GM21528 (cell line): ENCODE results near the gene DUSP16.
"Not testable (repeated sequence)": the region's sequence is repeated elsewhere in the genome, so short reads cannot be mapped to it uniquely, and the experiment has no call there.

Experiments used
- ATAC-seq: cut with Tn5 transposase; IDR thresholded peaks from one replicate; pipeline ENCODE4 v1.9.1; 2021; ENCODE audit warnings: mild to moderate bottlenecking, moderate library complexity; ENCODE audit not compliant: unreplicated experiment, low FRiP score

DUSP16 gene

DNA sequence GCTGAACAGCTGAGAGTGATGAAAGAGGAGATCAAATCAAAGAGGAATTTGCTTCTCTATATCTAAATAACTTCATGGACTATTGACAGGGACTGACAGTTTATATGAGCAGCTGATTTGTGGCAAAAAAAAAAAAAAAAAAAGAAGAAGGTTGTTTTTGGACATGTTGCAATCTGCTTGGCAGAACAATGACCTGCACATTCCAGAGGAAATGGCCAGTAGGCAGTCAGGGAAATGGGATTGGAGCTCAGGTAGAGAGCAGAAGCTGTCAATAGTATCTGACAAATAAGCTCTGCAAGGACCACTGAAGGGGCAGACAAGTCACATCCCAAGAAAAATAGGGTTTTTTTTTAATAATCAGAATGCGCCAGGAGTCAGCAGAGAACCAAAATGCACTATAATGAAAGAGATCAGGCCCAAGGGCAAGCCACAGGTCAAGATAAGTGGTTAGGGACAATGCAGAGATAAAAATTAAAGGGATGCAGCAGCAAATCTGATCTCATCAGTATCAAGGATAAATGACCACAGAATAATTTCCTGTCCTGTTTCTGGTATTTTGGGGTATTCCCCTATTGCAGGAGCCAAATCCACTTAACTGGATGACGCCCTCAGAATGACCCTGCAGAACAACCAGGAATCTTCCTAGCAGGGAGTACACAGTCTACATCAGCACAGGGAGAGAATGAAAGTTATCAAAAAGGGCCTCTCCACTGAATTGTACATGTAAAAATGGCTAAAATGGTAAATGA is 22.6 kb upstream of the DUSP16 start:
- no peak for ATAC-seq

DNA sequence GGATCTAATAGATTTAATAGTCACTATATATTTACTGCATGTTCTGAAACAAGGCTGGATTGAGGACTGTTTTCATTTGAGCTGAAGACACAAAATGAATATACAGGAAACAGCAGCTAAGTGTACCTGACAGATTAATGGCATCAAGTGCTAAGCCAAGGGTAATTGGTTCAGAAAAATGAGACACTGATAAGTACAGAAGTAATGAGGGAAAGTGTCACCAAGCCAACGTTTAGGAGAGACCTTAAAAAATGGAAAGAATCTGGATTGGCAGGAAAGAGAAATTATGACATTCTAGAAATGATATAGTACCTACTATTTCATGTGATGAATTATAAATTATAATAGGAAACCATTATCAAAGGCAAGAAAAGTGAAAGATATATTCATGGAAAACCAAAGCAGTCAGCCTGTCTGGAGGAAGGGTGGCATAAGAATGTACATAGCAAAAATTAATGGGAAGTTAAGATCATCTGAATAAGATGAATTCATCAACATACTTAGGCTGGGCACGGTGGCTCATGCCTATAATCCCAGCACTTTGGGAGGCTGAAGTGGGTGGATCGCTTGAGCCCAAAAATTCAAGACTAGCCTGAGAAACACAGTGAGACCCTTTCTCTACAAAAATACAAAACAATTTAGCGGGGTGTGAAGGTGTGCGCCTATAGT is 21.0 kb upstream of the DUSP16 start:
- ATAC-seq, result no peak

DNA sequence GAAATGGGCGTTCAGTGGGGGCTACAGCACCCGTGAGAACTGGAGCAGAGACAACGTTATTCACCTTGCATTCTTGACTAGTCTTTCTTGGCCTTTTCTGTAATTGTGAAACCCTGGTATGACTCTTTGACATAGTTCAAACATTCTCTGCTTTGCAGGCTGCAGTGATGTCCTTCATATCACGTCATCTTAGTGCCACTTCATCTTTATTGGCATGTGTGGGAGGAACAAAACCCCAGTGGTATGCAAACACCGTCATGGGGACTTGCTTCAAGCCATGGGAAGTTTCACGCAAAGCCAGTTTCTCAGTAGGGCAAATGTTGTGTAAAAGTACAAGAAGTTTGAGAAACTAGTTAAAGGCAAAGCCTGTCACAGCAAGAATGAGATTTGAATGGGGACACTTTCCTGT is 20.2 kb upstream of the DUSP16 start:
- peak; percentile 86 for ATAC-seq

DNA sequence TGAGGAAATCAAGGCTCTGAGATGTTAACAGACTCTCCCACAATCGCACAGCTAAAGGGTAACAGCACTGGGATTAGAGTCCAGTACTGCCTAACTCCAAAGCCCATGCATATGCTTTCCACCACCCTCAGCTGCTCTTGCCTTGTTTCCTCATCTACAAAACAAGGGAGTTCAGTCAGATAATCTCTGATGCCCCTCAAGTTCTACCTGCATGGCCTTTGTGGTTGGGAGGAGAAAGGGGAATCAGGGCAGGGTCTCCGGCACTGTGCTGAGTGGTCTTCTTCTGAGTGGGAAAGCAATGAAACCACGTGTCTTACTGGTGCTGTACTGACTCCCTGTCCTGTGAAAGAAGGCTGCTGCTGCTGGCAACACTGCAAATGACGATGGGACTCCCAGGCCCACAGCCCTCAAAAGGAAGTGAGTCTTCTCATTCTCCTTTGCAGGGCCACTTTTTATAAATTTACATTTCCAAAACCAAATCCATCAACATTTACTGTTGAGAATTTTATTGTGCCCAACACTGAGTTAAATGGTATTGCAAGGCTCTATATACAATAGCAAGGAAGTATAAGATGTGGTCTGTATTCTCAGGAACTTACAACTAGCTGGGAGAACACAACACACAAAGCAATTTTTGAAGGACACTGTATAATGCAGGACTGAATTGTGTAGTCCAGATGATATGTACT is 19.7 kb upstream of the DUSP16 start:
- ATAC-seq, result peak; percentile 39

DNA sequence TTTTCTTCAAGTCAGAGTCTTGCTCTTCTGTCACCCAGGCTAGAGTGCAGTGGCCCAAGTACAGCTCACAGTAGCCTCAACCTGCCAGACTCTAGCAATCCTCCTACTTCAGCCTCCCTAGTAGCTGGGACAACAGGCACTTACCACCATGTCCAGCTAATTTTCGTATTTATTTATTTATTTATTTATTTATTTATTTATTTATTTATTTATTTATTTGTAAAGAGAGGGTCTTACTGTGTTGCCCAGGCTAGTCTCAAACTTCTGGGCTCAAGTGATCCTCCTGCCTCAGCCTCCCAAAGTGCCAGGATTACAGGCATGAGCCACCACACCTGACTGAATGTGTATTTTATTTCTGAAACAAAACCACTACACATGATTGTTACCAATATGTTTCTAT is 18.1 kb upstream of the DUSP16 start:
- not testable (repeated sequence) for ATAC-seq

DNA sequence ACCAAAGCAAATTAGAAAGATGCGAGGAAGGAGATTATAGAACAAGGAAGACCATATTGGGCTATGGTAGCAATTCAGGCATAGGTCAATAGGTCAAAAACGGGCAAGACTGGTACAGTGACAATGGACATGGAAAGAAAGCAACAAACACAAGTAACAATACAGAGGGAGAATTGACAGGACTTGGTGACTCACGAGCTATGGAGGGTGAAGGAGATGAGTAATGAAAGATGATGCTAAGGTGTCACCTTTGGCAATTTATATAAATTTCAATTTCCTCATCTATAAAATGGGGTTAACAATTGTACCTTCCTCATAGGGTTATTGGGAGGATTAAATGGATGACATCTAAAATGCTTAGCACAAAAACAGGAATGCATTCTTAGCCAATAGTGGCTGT is 15.1 kb upstream of the DUSP16 start:
- ATAC-seq, result no peak

DNA sequence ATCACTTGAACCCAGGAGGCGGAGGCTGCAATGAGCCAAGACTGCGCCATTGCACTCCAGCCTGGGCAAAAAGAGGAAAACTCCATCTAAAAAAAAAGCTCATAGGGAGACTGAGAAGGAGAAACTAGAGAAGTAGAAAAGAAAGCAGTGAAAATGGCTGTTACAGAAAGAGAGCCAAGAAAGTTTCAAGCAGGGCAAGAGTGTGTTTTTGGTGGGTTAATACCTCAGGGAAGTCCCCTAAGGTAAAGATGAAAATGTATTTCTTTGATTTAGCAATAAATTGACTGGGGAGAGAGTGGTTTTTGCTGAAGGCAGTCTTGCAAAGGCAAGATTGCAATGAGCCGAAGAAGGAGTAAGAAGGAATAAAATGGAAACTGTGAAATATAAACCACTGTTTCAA is 10.0 kb upstream of the DUSP16 start:
- no peak for ATAC-seq

DNA sequence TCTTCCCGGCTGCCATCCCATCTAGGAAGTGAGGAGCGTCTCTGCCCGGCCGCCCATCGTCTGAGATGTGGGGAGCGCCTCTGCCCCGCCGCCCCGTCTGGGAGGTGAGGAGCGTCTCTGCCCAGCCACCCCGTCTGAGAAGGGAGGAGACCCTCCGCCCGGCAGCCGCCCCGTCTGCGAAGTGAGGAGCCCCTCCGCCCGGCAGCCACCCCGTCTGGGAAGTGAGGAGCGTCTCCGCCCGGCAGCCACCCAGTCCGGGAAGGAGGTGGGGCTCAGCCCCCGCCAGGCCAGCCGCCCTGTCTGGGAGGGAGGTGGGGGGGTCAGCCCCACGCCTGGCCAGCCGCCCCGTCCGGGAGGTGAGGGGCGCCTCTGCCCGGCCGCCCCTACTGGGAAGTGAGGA is 3.3 kb upstream of the DUSP16 start:
- ATAC-seq, result not testable (repeated sequence)

DNA sequence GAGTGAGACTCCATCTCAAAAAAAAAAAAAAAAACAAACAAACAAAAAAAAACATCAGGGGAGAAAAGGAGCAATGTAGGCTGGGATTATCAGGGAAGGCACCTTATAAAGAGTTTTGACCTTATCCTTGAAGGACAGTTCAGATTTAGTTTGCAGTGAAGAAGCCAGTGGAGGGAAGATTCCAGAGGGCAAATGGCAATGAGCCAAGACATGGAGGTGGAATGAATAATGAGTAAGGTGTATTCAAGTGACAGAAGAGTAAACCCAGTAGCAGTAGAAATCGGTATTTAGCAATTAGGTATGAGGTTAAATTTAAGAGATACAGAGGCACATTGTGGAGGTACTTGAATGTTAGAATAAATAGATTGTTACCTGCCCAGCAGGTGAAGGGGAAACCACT is 2.2 kb upstream of the DUSP16 start:
- no peak for ATAC-seq

DNA sequence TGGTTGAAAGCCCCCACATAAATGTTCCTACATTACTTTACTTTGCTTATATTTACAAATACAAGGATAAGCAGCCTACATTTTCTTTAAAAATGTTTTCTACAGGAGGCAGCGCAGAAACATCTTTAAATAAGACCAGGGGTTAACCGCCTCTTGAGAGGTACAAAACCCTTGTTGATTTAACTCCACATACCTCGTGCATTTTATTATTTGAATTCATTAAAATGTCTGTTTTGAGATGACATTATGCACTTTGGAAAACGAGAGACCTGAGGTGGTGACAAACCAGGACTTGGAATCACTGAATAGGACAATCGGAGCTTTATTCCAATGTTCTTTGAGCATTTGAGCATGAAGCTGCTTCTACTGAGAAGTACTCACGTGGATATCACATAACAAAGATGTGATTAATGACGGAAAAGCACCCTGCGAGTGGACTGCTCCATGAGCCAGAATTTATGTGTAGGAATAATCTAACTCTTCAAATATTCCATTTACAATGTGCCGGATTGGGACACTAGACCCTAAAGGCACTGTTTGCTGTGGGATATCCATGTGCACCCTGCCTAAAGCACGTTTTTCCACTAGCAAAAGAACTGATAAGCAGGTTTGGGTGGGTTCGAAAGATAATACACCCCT is 746 bp upstream of the DUSP16 start:
- ATAC-seq, result no peak

DNA sequence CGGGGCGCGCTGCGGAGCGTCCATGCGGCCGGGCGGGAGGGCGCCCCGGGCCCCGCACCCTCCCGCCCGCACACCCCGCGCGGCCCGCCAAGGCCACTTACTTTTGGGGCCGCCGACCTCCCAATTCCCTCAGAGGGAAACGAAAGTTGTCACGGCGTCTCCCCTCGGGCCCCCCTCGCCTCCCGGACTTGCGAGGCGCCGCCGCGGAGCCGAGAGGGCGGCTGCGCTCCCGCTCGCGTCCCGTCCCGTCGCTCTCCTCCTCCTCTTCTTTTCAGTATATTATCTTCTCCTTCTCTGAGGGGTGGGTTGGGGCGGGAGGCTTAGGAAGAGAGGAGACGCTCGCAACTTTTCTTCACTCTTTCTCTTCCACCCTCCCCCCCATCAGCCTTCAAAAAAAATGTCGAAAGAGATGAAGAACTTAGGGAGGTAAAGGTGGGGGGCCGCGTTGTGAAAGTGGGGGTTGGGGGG is 613 bp downstream of the DUSP16 start:
- ATAC-seq, result no peak

DNA sequence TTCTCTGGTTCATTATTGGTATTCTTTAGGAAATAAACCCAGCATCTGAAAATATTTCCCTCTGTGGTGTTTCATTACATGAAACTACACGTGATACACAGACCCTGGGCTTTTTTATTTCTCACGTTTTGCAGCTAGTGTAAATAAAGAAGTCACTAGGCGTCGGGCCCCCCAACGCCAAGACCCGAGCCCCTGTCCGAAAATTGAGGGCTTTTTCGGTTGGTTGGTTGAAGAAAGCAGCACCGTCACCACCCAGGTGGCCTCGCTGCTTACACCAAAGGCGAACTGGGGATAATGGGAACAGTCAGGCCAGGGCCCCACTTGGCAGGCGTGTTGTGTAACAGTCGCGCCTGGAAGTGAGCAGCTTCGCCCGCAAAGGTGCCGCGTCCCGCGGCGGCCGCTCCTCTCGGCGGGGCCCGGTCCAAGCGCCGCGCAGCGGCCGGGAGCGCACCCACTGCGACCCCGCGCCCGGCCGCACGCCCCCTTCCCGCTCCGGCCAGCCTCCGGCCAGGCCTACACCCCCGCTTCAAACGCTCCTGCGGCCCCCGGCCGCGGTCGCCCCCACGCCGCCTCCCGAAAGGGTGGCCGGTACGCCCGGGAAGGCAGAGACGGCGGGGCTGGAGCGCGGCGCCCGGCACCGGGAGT is 1.2 kb downstream of the DUSP16 start:
- no peak for ATAC-seq

DNA sequence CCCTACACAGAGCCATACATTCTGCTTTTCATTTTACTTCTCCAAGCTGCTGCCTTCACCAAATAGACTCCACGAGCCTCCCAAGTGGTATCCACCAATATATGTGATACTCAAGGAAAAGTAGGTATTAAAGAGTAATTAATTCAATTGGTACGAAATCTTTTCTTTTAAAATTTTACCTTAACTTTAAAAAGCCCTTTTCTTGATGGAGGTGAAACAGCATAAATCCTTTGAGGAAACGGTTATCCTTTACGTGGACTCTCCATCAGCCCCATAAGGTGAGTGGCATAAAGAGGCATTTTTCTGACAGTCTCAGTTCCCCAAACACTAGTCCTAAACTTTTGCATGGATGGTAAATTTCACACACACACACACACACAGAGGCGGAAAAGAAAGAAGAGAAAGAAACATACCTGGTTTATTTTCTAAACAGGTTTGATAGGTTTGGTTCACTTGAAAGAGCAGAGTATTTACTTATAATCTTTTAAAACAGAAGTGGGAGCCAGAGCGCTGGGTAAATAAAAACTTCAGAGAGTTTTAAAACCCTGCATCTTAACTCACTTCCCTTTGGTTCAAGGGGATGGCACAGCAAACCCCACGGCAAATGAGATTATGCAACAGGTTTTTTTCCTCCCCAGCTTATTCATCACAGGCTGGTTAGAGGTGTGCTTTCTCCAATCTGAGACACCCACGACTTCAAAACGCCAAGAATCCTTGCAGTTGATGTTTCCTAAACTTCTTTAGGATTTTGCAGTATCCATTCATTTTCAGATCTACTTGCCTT is 1.9 kb downstream of the DUSP16 start:
- ATAC-seq, result no peak

DNA sequence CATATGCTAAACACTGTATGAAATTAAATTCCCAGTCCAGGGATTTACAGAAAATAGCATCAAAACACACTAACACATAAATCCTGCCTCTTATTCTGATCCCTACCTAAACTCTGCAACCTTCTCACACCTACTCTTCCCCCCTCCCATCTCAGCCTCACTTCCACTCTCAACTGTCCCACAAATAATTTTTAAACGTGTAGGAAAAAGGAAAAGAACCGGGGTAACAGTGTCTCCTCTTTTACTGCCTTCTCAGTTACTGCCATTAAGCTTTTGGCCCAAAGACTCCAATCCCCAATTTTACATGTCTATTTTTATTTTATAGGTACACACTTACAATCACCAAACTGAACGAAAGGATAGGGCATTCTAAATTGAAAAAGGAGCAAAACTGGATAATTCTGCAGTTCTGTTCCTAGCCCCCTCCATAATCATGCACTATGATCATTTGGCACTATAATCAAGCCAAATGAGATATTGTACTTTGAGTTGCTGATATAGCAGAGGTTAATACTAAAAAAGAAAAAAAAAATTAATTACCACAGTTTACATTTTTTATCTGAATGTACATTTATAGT is 2.9 kb downstream of the DUSP16 start:
- ATAC-seq, result no peak

DNA sequence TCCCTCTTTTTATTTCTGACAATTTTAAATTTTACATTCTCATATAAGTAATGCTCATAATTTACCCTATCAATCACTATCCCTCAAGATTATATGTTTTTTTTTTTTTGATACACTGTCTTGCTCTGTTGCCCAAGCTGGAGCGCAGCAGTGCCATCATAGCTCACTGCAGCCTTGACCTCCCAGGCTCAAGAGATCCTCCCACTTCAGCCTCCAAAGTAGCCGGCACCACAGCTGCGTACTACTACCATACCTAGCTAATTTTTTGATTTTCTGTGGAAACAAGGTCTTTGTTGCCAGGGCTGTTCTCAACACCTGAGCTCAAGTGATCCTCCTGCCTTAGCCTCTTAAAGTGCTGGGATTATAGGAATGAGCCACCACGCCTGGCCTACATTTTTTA is 4.4 kb downstream of the DUSP16 start:
- ATAC-seq, result no peak

DNA sequence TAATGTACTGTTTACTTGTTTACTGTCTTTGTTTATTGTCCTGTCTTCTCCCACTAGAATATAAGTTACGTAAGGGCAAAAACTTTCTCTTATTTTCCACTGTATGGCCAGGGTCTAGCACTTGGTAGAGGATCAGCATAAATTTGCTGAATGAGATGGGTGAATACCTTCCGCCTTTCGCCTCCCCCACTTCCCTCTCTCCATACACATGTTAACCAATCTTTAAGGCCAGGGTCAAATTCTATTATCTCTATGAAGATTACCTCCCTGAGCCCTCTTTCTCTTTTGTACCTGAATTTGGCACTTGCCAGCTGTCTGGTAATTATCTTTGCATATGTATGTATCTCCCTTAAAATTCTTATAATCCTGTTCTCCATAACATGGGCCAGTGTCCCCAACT is 4.9 kb downstream of the DUSP16 start:
- ATAC-seq, result no peak

DNA sequence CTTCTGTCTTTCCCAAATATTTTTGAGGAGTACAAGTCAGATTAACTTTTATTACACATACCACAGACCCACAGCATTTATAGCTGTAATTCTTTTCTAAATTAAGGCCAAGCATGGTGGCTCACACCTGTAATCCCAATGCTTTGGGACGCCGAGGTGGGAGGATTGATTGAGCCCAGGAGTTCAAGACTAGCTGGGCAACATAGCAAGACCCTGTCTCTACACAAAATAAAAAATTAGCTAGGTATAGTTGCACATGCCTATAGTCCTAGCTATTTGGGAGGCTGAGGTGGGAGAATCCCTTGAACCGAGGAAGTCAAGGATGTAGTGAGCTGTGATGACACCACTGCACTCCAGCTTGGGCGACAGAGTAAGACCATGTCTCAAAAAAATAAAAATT is 7.0 kb downstream of the DUSP16 start:
- no peak for ATAC-seq

DNA sequence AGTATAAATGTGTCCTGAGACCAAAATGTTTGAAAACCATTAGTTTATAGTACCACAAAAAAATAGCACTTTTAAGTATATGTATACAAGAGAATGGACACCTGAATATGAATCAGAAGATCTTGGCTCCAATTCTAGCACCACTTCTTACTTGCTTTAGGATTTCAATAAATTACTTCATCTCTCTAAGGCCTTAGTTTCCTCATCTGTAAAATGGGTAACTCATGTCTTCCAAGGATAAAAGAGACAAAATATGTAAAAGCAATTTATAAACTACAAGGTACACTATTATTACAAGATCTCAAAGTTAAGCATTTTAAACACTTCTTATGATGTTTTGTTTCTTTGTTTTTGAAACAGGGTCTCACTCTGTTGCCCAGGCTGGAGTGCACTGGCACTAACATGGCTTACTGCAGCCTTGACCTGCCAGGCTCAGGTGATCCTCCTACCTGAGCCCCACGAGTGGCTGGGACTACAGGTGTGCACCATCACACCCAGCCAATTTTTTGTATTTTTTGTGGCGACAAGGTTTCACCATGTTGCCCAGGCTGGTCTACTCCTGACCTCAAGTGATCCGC is 9.4 kb downstream of the DUSP16 start:
- no peak for ATAC-seq

DNA sequence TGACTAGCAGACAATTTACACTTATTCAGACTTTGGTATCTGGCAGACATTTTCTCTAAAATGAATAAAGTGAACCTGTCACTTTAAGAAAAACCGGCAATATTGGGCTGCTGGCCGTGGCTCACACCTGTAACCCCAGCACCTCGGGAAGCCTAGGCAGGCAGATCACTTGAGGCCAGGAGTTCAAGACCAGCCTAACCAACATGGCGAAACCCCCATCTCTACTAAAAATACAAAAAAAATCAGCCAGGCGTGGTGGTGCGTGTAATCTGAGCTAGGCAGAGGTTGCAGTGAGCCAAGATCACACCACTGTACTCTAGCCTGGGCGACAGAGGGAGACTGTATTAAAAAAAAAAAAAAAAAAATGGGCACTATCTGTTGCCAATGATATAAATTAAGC is 11.5 kb downstream of the DUSP16 start:
- ATAC-seq, result no peak
